Dermis blood vessel endothelial cell (primary cell): ENCODE data around the gene ARPC5L. TPM values are rescaled to one million over a fixed set of nuclear protein-coding genes. Genes with fewer than 3 reads are reported as not detected.

Source experiments
- DNase-seq: peaks from one replicate; pipeline ENCODE4 v3.0.0; 2010
- total RNA-seq: library from RNA; depleted of rRNA; stranded (reverse); fragments of >200 nt; gene quantifications from 2 replicates; pipeline ENCODE4 v1.2.3, GENCODE V29; 2014

The ARPC5L gene
- total RNA-seq, 1 donor from 2014 or later, result 22.5 TPM

- DNase-seq, result peak; percentile 78
These were observed 32.8 kb downstream of the ARPC5L start for GRCh38 chr9:124894741-124895170.

GRCh38 chr9:124897570-124898460 is 35.9 kb downstream of the ARPC5L start:
- no peak for DNase-seq

- no peak for DNase-seq
These were observed 37.9 kb downstream of the ARPC5L start for GRCh38 chr9:124899845-124900244.

GRCh38 chr9:124906966-124907365 is 45.0 kb downstream of the ARPC5L start:
- DNase-seq, result peak; percentile 36

- DNase-seq, result no peak
These were observed 46.2 kb downstream of the ARPC5L start for GRCh38 chr9:124908098-124908497.

GRCh38 chr9:124911766-124912165 is 49.8 kb downstream of the ARPC5L start:
- no peak for DNase-seq

- DNase-seq, result no peak
These were observed 51.4 kb downstream of the ARPC5L start for GRCh38 chr9:124913378-124913777.

GRCh38 chr9:124914753-124915405 is 52.9 kb downstream of the ARPC5L start:
- no peak for DNase-seq

- peak; percentile 81 for DNase-seq
These were observed 58.5 kb downstream of the ARPC5L start for GRCh38 chr9:124920394-124920793.

Other genes starting within 250 kb of the ARPC5L start
- gene NR6A1, start 90.8 kb upstream of the ARPC5L start, total RNA-seq, result 2.9 TPM in 2 replicates
- gene OLFML2A, start 85.0 kb upstream of the ARPC5L start, total RNA-seq, result 2.2 and 2.9 TPM in 2 replicates
- not detected in 2 replicates for gene WDR38, start 8.7 kb upstream of the ARPC5L start, total RNA-seq
- 1,038 and 2,144 TPM in 2 replicates for gene RPL35, start 173 bp upstream of the ARPC5L start, total RNA-seq
- 12.6 and 15.5 TPM in 2 replicates for gene GOLGA1, start 79.0 kb downstream of the ARPC5L start, total RNA-seq